Loucy (cell line): ENCODE measurements around the gene TRDMT1.

ENCODE experiments used
- EZH2phosphoT487 ChIP-seq: fragments of 200-600 bp; IDR thresholded peaks from 2 replicates; pipeline ENCODE4 v1.6.1; 2018; ENCODE audit warnings: antibody characterized with exemption, mild to moderate bottlenecking, moderate library complexity, borderline replicate concordance
- TF ChIP-seq, protein P1 (sequence below): fragments of 200-600 bp; sonication (generic); conservative IDR thresholded peaks from 2 replicates; pipeline ENCODE4 v1.5.1; 2014; ENCODE audit warnings: mild to moderate bottlenecking, antibody characterized with exemption, low read length

DNA sequence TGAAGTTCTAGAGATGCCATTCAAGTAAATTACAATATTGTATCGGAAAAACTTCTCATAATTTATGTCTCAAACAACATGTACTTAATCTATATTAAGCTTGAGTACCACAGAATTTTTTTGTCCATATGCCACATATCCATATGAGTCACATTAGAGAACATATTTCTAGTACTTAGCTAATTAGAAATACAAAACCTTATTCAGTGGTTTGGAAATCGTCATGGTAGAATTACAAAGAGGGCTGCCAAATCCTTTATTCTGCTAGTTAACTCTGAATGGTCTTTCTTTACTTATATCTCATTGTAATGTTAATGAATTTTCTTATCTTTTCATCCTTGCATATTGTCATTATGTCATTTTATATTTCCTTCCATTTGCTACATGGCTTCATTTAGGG, 17.6 kb upstream of the TRDMT1 start:
- TF ChIP-seq, protein P1, sequence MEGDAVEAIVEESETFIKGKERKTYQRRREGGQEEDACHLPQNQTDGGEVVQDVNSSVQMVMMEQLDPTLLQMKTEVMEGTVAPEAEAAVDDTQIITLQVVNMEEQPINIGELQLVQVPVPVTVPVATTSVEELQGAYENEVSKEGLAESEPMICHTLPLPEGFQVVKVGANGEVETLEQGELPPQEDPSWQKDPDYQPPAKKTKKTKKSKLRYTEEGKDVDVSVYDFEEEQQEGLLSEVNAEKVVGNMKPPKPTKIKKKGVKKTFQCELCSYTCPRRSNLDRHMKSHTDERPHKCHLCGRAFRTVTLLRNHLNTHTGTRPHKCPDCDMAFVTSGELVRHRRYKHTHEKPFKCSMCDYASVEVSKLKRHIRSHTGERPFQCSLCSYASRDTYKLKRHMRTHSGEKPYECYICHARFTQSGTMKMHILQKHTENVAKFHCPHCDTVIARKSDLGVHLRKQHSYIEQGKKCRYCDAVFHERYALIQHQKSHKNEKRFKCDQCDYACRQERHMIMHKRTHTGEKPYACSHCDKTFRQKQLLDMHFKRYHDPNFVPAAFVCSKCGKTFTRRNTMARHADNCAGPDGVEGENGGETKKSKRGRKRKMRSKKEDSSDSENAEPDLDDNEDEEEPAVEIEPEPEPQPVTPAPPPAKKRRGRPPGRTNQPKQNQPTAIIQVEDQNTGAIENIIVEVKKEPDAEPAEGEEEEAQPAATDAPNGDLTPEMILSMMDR: no peak
- no peak for TF ChIP-seq EZH2phosphoT487
